ENCODE results near the gene TCEA2.

TCEA2 gene

GRCh38 chr20:64042054-64042781 is 20.8 kb upstream of the TCEA2 start:
- Histone ChIP-seq H3K9me3 (ENCODE audit: control insufficient read depth, insufficient read depth, low read length) (no peaks in the 10 kb centered on the region), H3K36me3 (ENCODE audit: control insufficient read depth, insufficient read depth, low read length) (no peaks in the 10 kb centered on the region), H3K4me1 (ENCODE audit: control insufficient read depth, insufficient read depth, low read length) (peaks cover 11% of the 10 kb centered on the region), H3K27ac (ENCODE audit: low read length) (no peak overlapping the region), H3K4me3 (ENCODE audit: low read length) (peak overlapping the region; percentile 48; the same call in 1 of the 2 replicates), H3K27me3 (ENCODE audit: control insufficient read depth, insufficient read depth, low read length) (peaks cover 14% of the 10 kb centered on the region)
- no CpG with 5 or more reads among the region's 55 CpGs for WGBS (ENCODE audit: insufficient coverage, insufficient read length)
- no peak for DNase-seq (ENCODE audit: low read depth, low spot score)

- no peak overlapping the region for H3K27ac ChIP-seq (ENCODE audit: low read length)
- peaks cover 27% of the 10 kb centered on the region for H3K27me3 ChIP-seq (ENCODE audit: control insufficient read depth, insufficient read depth, low read length)
- H3K4me1 ChIP-seq (ENCODE audit: control insufficient read depth, insufficient read depth, low read length): peaks cover 9% of the 10 kb centered on the region
- no peaks in the 10 kb centered on the region for H3K9me3 ChIP-seq (ENCODE audit: control insufficient read depth, insufficient read depth, low read length)
- DNase-seq (ENCODE audit: low read depth, low spot score): no peak
- no peak overlapping the region for H3K4me3 ChIP-seq (ENCODE audit: low read length)
- 100% methylated on average over 2 of the region's 9 CpGs for WGBS (ENCODE audit: insufficient coverage, insufficient read length)
- no peaks in the 10 kb centered on the region for H3K36me3 ChIP-seq (ENCODE audit: control insufficient read depth, insufficient read depth, low read length)
These were observed 19.2 kb upstream of the TCEA2 start for GRCh38 chr20:64043768-64044167.

GRCh38 chr20:64044484-64045247 is 18.3 kb upstream of the TCEA2 start:
- Histone ChIP-seq H3K27me3 (ENCODE audit: control insufficient read depth, insufficient read depth, low read length) (peaks cover 28% of the 10 kb centered on the region), H3K9me3 (ENCODE audit: control insufficient read depth, insufficient read depth, low read length) (no peaks in the 10 kb centered on the region), H3K4me3 (ENCODE audit: low read length) (no peak overlapping the region), H3K27ac (ENCODE audit: low read length) (no peak overlapping the region), H3K4me1 (ENCODE audit: control insufficient read depth, insufficient read depth, low read length) (peaks cover 7% of the 10 kb centered on the region; the same call in 1 of the 2 replicates), H3K36me3 (ENCODE audit: control insufficient read depth, insufficient read depth, low read length) (no peaks in the 10 kb centered on the region)
- WGBS (ENCODE audit: insufficient coverage, insufficient read length): no CpG with 5 or more reads among the region's 14 CpGs
- no peak for DNase-seq (ENCODE audit: low read depth, low spot score)

GRCh38 chr20:64045346-64046011 is 17.5 kb upstream of the TCEA2 start:
- Histone ChIP-seq H3K36me3 (ENCODE audit: control insufficient read depth, insufficient read depth, low read length) (no peaks in the 10 kb centered on the region), H3K27me3 (ENCODE audit: control insufficient read depth, insufficient read depth, low read length) (peaks cover 31% of the 10 kb centered on the region), H3K27ac (ENCODE audit: low read length) (no peak overlapping the region), H3K4me3 (ENCODE audit: low read length) (no peak overlapping the region), H3K4me1 (ENCODE audit: control insufficient read depth, insufficient read depth, low read length) (peaks cover 8% of the 10 kb centered on the region; the same call in 1 of the 2 replicates), H3K9me3 (ENCODE audit: control insufficient read depth, insufficient read depth, low read length) (no peaks in the 10 kb centered on the region)
- no peak for DNase-seq (ENCODE audit: low read depth, low spot score)
- WGBS (ENCODE audit: insufficient coverage, insufficient read length): no CpG with 5 or more reads among the region's 11 CpGs

GRCh38 chr20:64047046-64047389 is 16.0 kb upstream of the TCEA2 start:
- Histone ChIP-seq H3K4me1 (ENCODE audit: control insufficient read depth, insufficient read depth, low read length) (peaks cover 8% of the 10 kb centered on the region; the same call in 1 of the 2 replicates), H3K27ac (ENCODE audit: low read length) (no peak overlapping the region), H3K9me3 (ENCODE audit: control insufficient read depth, insufficient read depth, low read length) (no peaks in the 10 kb centered on the region), H3K36me3 (ENCODE audit: control insufficient read depth, insufficient read depth, low read length) (no peaks in the 10 kb centered on the region), H3K4me3 (ENCODE audit: low read length) (no peak overlapping the region), H3K27me3 (ENCODE audit: control insufficient read depth, insufficient read depth, low read length) (peaks cover 24% of the 10 kb centered on the region)
- WGBS (ENCODE audit: insufficient coverage, insufficient read length): no CpG with 5 or more reads among the region's 8 CpGs
- no peak for DNase-seq (ENCODE audit: low read depth, low spot score)

GRCh38 chr20:64047968-64048401 is 15.0 kb upstream of the TCEA2 start:
- no peak for DNase-seq (ENCODE audit: low read depth, low spot score)
- Histone ChIP-seq H3K27me3 (ENCODE audit: control insufficient read depth, insufficient read depth, low read length) (peaks cover 24% of the 10 kb centered on the region), H3K27ac (ENCODE audit: low read length) (no peak overlapping the region), H3K36me3 (ENCODE audit: control insufficient read depth, insufficient read depth, low read length) (no peaks in the 10 kb centered on the region), H3K4me1 (ENCODE audit: control insufficient read depth, insufficient read depth, low read length) (peaks cover 8% of the 10 kb centered on the region; the same call in 1 of the 2 replicates), H3K4me3 (ENCODE audit: low read length) (peak overlapping the region; percentile 1; the same call in 1 of the 2 replicates), H3K9me3 (ENCODE audit: control insufficient read depth, insufficient read depth, low read length) (no peaks in the 10 kb centered on the region)
- no CpG with 5 or more reads among the region's 49 CpGs for WGBS (ENCODE audit: insufficient coverage, insufficient read length)

- Histone ChIP-seq H3K27me3 (ENCODE audit: control insufficient read depth, insufficient read depth, low read length) (peaks cover 24% of the 10 kb centered on the region), H3K4me1 (ENCODE audit: control insufficient read depth, insufficient read depth, low read length) (peaks cover 8% of the 10 kb centered on the region; the same call in 1 of the 2 replicates), H3K9me3 (ENCODE audit: control insufficient read depth, insufficient read depth, low read length) (no peaks in the 10 kb centered on the region), H3K27ac (ENCODE audit: low read length) (no peak overlapping the region), H3K36me3 (ENCODE audit: control insufficient read depth, insufficient read depth, low read length) (no peaks in the 10 kb centered on the region), H3K4me3 (ENCODE audit: low read length) (peak overlapping the region; percentile 1; the same call in 1 of the 2 replicates)
- no CpG with 5 or more reads among the region's 101 CpGs for WGBS (ENCODE audit: insufficient coverage, insufficient read length)
- no peak for DNase-seq (ENCODE audit: low read depth, low spot score)
These were observed 14.5 kb upstream of the TCEA2 start for GRCh38 chr20:64048402-64049044.

GRCh38 chr20:64049060-64049877 is 13.7 kb upstream of the TCEA2 start, which contains the start of gene SOX18:
TSS of gene SOX18 (minus strand) at chr20:64049639. CDS start at chr20:64049516, 123 bp downstream.
- Histone ChIP-seq H3K27me3 (ENCODE audit: control insufficient read depth, insufficient read depth, low read length) (peaks cover 24% of the 10 kb centered on the region), H3K9me3 (ENCODE audit: control insufficient read depth, insufficient read depth, low read length) (no peaks in the 10 kb centered on the region), H3K27ac (ENCODE audit: low read length) (no peak within 1 kb of the TSS), H3K36me3 (ENCODE audit: control insufficient read depth, insufficient read depth, low read length) (no peaks in the 10 kb centered on the region), H3K4me3 (ENCODE audit: low read length) (peak within 1 kb of the TSS; percentile 24; the same call in 1 of the 2 replicates), H3K4me1 (ENCODE audit: control insufficient read depth, insufficient read depth, low read length) (peaks cover 8% of the 10 kb centered on the region; the same call in 1 of the 2 replicates)
- no peak for DNase-seq (ENCODE audit: low read depth, low spot score)
- no CpG with 5 or more reads among the region's 111 CpGs for WGBS (ENCODE audit: insufficient coverage, insufficient read length)

GRCh38 chr20:64049878-64050260 is 13.1 kb upstream of the TCEA2 start:
- Histone ChIP-seq H3K9me3 (ENCODE audit: control insufficient read depth, insufficient read depth, low read length) (no peaks in the 10 kb centered on the region), H3K4me1 (ENCODE audit: control insufficient read depth, insufficient read depth, low read length) (peaks cover 6% of the 10 kb centered on the region; the same call in 1 of the 2 replicates), H3K4me3 (ENCODE audit: low read length) (no peak overlapping the region), H3K27me3 (ENCODE audit: control insufficient read depth, insufficient read depth, low read length) (peaks cover 24% of the 10 kb centered on the region), H3K36me3 (ENCODE audit: control insufficient read depth, insufficient read depth, low read length) (no peaks in the 10 kb centered on the region), H3K27ac (ENCODE audit: low read length) (no peak overlapping the region)
- no peak for DNase-seq (ENCODE audit: low read depth, low spot score)
- WGBS (ENCODE audit: insufficient coverage, insufficient read length): no CpG with 5 or more reads among the region's 16 CpGs

All from iPS DF 6.9 (cell line).